Measurements from ENCODE around the gene SUCLG2.

SUCLG2 gene

GRCh38 chr3:67654099-67654843 is at the start of gene SUCLG2:
Gene SUCLG2, minus strand, starts transcription at chr3:67654612. Its CDS starts 26 bp downstream, at chr3:67654586.
- in situ Hi-C loops (cut with MboI; ENCODE audit: low sequenced_read_pairs) = no loop called here

GRCh38 chr3:67700596-67700995 is 46.2 kb upstream of the SUCLG2 start:
- in situ Hi-C loops (cut with MboI; ENCODE audit: low sequenced_read_pairs) = no loop called here

GRCh38 chr3:67699882-67700281 is 45.5 kb upstream of the SUCLG2 start:
- in situ Hi-C loops (cut with MboI; ENCODE audit: low sequenced_read_pairs) = no loop called here

GRCh38 chr3:67692621-67693020 is 38.2 kb upstream of the SUCLG2 start:
- in situ Hi-C loops (cut with MboI; ENCODE audit: low sequenced_read_pairs) = no loop called here

GRCh38 chr3:67691926-67692325 is 37.5 kb upstream of the SUCLG2 start:
- in situ Hi-C loops (cut with MboI; ENCODE audit: low sequenced_read_pairs) = no loop called here

- in situ Hi-C loops (cut with MboI; ENCODE audit: low sequenced_read_pairs) = no loop called here
Measured at GRCh38 chr3:67691207-67691606, 36.8 kb upstream of the SUCLG2 start.

- in situ Hi-C loops (cut with MboI; ENCODE audit: low sequenced_read_pairs) = no loop called here
Measured at GRCh38 chr3:67689806-67690205, 35.4 kb upstream of the SUCLG2 start.

- in situ Hi-C loops (cut with MboI; ENCODE audit: low sequenced_read_pairs) = no loop called here
Measured at GRCh38 chr3:67688231-67688630, 33.8 kb upstream of the SUCLG2 start.

GRCh38 chr3:67686069-67686468 is 31.7 kb upstream of the SUCLG2 start:
- in situ Hi-C loops (cut with MboI; ENCODE audit: low sequenced_read_pairs) = no loop called here

GRCh38 chr3:67685499-67685898 is 31.1 kb upstream of the SUCLG2 start:
- in situ Hi-C loops (cut with MboI; ENCODE audit: low sequenced_read_pairs) = no loop called here

GRCh38 chr3:67684211-67684610 is 29.8 kb upstream of the SUCLG2 start:
- in situ Hi-C loops (cut with MboI; ENCODE audit: low sequenced_read_pairs) = no loop called here

GRCh38 chr3:67683522-67683921 is 29.1 kb upstream of the SUCLG2 start:
- in situ Hi-C loops (cut with MboI; ENCODE audit: low sequenced_read_pairs) = no loop called here

GRCh38 chr3:67678665-67679064 is 24.3 kb upstream of the SUCLG2 start:
- in situ Hi-C loops (cut with MboI; ENCODE audit: low sequenced_read_pairs) = no loop called here

GRCh38 chr3:67674055-67674454 is 19.6 kb upstream of the SUCLG2 start:
- in situ Hi-C loops (cut with MboI; ENCODE audit: low sequenced_read_pairs) = no loop called here

GRCh38 chr3:67662733-67663132 is 8.3 kb upstream of the SUCLG2 start:
- in situ Hi-C loops (cut with MboI; ENCODE audit: low sequenced_read_pairs) = no loop called here

- in situ Hi-C loops (cut with MboI; ENCODE audit: low sequenced_read_pairs) = no loop called here
Measured at GRCh38 chr3:67661089-67661488, 6.7 kb upstream of the SUCLG2 start.

GRCh38 chr3:67657192-67657591 is 2.8 kb upstream of the SUCLG2 start:
- in situ Hi-C loops (cut with MboI; ENCODE audit: low sequenced_read_pairs) = no loop called here

- in situ Hi-C loops (cut with MboI; ENCODE audit: low sequenced_read_pairs) = no loop called here
Measured at GRCh38 chr3:67656614-67657013, 2.2 kb upstream of the SUCLG2 start.

- in situ Hi-C loops (cut with MboI; ENCODE audit: low sequenced_read_pairs) = no loop called here
Measured at GRCh38 chr3:67655364-67656121, 1.1 kb upstream of the SUCLG2 start.

GRCh38 chr3:67654844-67655177 is 399 bp upstream of the SUCLG2 start:
- in situ Hi-C loops (cut with MboI; ENCODE audit: low sequenced_read_pairs) = no loop called here

- in situ Hi-C loops (cut with MboI; ENCODE audit: low sequenced_read_pairs) = no loop called here
Measured at GRCh38 chr3:67653425-67654098, 850 bp downstream of the SUCLG2 start.

GRCh38 chr3:67650084-67650483 is 4.3 kb downstream of the SUCLG2 start:
- in situ Hi-C loops (cut with MboI; ENCODE audit: low sequenced_read_pairs) = no loop called here

Measured in HL-60/S4 treated with phorbol 12-myristate 13-acetate at 8.2 ng/mL for 4 days and 3 days (cell line).